Measurements from ENCODE around the gene BTNL3.
"Not testable (repeated sequence)": the region's sequence is repeated elsewhere in the genome, so short reads cannot be mapped to it uniquely, and the experiment has no call there.

The BTNL3 gene

GRCh38 chr5:180982008-180982741 is 6.5 kb upstream of the BTNL3 start:
- Histone ChIP-seq H3K36me3 (ENCODE audit: insufficient read depth, low read length) (no peaks in the 10 kb centered on the region), H3K4me2 (ENCODE audit: low read length) (no peak overlapping the region), H3K9ac (ENCODE audit: low read depth, low read length) (no peak overlapping the region), H3K9me3 (replicated peaks; ENCODE audit: low read length) (no peaks in the 10 kb centered on the region), H3K4me3 (ENCODE audit: low read length) (no peak overlapping the region), H3K4me1 (ENCODE audit: control insufficient read depth, insufficient read depth, low read length) (no peaks in the 10 kb centered on the region), H3K27me3 (ENCODE audit: control insufficient read depth, insufficient read depth, low read length) (no peaks in the 10 kb centered on the region)

- Histone ChIP-seq H3K4me1 (ENCODE audit: control insufficient read depth, insufficient read depth, low read length) (no peaks in the 10 kb centered on the region), H3K9ac (ENCODE audit: low read depth, low read length) (no peak overlapping the region), H3K36me3 (ENCODE audit: insufficient read depth, low read length) (no peaks in the 10 kb centered on the region), H3K4me2 (ENCODE audit: low read length) (no peak overlapping the region), H3K27me3 (ENCODE audit: control insufficient read depth, insufficient read depth, low read length) (no peaks in the 10 kb centered on the region), H3K9me3 (replicated peaks; ENCODE audit: low read length) (no peaks in the 10 kb centered on the region), H3K4me3 (ENCODE audit: low read length) (no peak overlapping the region)
Observed at GRCh38 chr5:180988016-180988415, 630 bp upstream of the BTNL3 start.

GRCh38 chr5:180990086-180990881 is 1.6 kb downstream of the BTNL3 start:
- Histone ChIP-seq H3K9me3 (replicated peaks; ENCODE audit: low read length) (no peaks in the 10 kb centered on the region), H3K4me1 (ENCODE audit: control insufficient read depth, insufficient read depth, low read length) (no peaks in the 10 kb centered on the region), H3K4me3 (ENCODE audit: low read length) (no peak overlapping the region), H3K36me3 (ENCODE audit: insufficient read depth, low read length) (no peaks in the 10 kb centered on the region), H3K9ac (ENCODE audit: low read depth, low read length) (no peak overlapping the region), H3K27me3 (ENCODE audit: control insufficient read depth, insufficient read depth, low read length) (no peaks in the 10 kb centered on the region), H3K4me2 (ENCODE audit: low read length) (no peak overlapping the region)

GRCh38 chr5:180990882-180991242 is 2.2 kb downstream of the BTNL3 start:
- Histone ChIP-seq H3K9me3 (replicated peaks; ENCODE audit: low read length) (no peaks in the 10 kb centered on the region), H3K4me2 (ENCODE audit: low read length) (no peak overlapping the region), H3K36me3 (ENCODE audit: insufficient read depth, low read length) (no peaks in the 10 kb centered on the region), H3K4me1 (ENCODE audit: control insufficient read depth, insufficient read depth, low read length) (no peaks in the 10 kb centered on the region), H3K9ac (ENCODE audit: low read depth, low read length) (no peak overlapping the region), H3K27me3 (ENCODE audit: control insufficient read depth, insufficient read depth, low read length) (no peaks in the 10 kb centered on the region), H3K4me3 (ENCODE audit: low read length) (no peak overlapping the region)

- H3K9me3 ChIP-seq (replicated peaks; ENCODE audit: low read length), result no peaks in the 10 kb centered on the region
- no peaks in the 10 kb centered on the region for H3K27me3 ChIP-seq (ENCODE audit: control insufficient read depth, insufficient read depth, low read length)
- no peak overlapping the region for H3K4me3 ChIP-seq (ENCODE audit: low read length)
- H3K9ac ChIP-seq (ENCODE audit: low read depth, low read length), result no peak overlapping the region
- H3K36me3 ChIP-seq (ENCODE audit: insufficient read depth, low read length), result no peaks in the 10 kb centered on the region
- H3K4me2 ChIP-seq (ENCODE audit: low read length), result no peak overlapping the region
- no peaks in the 10 kb centered on the region for H3K4me1 ChIP-seq (ENCODE audit: control insufficient read depth, insufficient read depth, low read length)
Observed at GRCh38 chr5:181001947-181002346, 13.3 kb downstream of the BTNL3 start.

- Histone ChIP-seq H3K27me3 (ENCODE audit: control insufficient read depth, insufficient read depth, low read length) (no peaks in the 10 kb centered on the region), H3K4me1 (ENCODE audit: control insufficient read depth, insufficient read depth, low read length) (no peaks in the 10 kb centered on the region), H3K9me3 (replicated peaks; ENCODE audit: low read length) (no peaks in the 10 kb centered on the region), H3K4me3 (ENCODE audit: low read length) (no peak overlapping the region), H3K4me2 (ENCODE audit: low read length) (no peak overlapping the region), H3K36me3 (ENCODE audit: insufficient read depth, low read length) (no peaks in the 10 kb centered on the region), H3K9ac (ENCODE audit: low read depth, low read length) (no peak overlapping the region)
Observed at GRCh38 chr5:181005791-181006190, 17.1 kb downstream of the BTNL3 start.

GRCh38 chr5:181008136-181008535 is 19.5 kb downstream of the BTNL3 start:
- no peaks in the 10 kb centered on the region for H3K27me3 ChIP-seq (ENCODE audit: control insufficient read depth, insufficient read depth, low read length)
- H3K4me1 ChIP-seq (ENCODE audit: control insufficient read depth, insufficient read depth, low read length), result no peaks in the 10 kb centered on the region
- H3K4me2 ChIP-seq (ENCODE audit: low read length), result no peak overlapping the region
- H3K4me3 ChIP-seq (ENCODE audit: low read length), result no peak overlapping the region
- no peaks in the 10 kb centered on the region for H3K36me3 ChIP-seq (ENCODE audit: insufficient read depth, low read length)
- H3K9ac ChIP-seq (ENCODE audit: low read depth, low read length), result no peak overlapping the region
- H3K9me3 ChIP-seq (replicated peaks; ENCODE audit: low read length), result no peaks in the 10 kb centered on the region

- H3K9ac ChIP-seq (ENCODE audit: low read depth, low read length); H3K4me3 ChIP-seq (ENCODE audit: low read length); H3K9me3 ChIP-seq (replicated peaks; ENCODE audit: low read length); H3K4me2 ChIP-seq (ENCODE audit: low read length); H3K4me1 ChIP-seq (ENCODE audit: control insufficient read depth, insufficient read depth, low read length); H3K36me3 ChIP-seq (ENCODE audit: insufficient read depth, low read length); H3K27me3 ChIP-seq (ENCODE audit: control insufficient read depth, insufficient read depth, low read length): not testable (repeated sequence)
Observed at GRCh38 chr5:181010018-181010417, 21.4 kb downstream of the BTNL3 start.

- not testable (repeated sequence) for H3K4me2 ChIP-seq (ENCODE audit: low read length); H3K9me3 ChIP-seq (replicated peaks; ENCODE audit: low read length); H3K4me3 ChIP-seq (ENCODE audit: low read length); H3K9ac ChIP-seq (ENCODE audit: low read depth, low read length); H3K27me3 ChIP-seq (ENCODE audit: control insufficient read depth, insufficient read depth, low read length); H3K36me3 ChIP-seq (ENCODE audit: insufficient read depth, low read length); H3K4me1 ChIP-seq (ENCODE audit: control insufficient read depth, insufficient read depth, low read length)
Observed at GRCh38 chr5:181014654-181015053, 26.0 kb downstream of the BTNL3 start.

GRCh38 chr5:181017448-181017847 is 28.8 kb downstream of the BTNL3 start:
- not testable (repeated sequence) for H3K4me1 ChIP-seq (ENCODE audit: control insufficient read depth, insufficient read depth, low read length); H3K9ac ChIP-seq (ENCODE audit: low read depth, low read length); H3K36me3 ChIP-seq (ENCODE audit: insufficient read depth, low read length); H3K9me3 ChIP-seq (replicated peaks; ENCODE audit: low read length); H3K4me2 ChIP-seq (ENCODE audit: low read length); H3K4me3 ChIP-seq (ENCODE audit: low read length); H3K27me3 ChIP-seq (ENCODE audit: control insufficient read depth, insufficient read depth, low read length)

GRCh38 chr5:181020688-181021087 is 32.0 kb downstream of the BTNL3 start:
- Histone ChIP-seq H3K4me2 (ENCODE audit: low read length) (no peak overlapping the region), H3K4me1 (ENCODE audit: control insufficient read depth, insufficient read depth, low read length) (no peaks in the 10 kb centered on the region), H3K9ac (ENCODE audit: low read depth, low read length) (no peak overlapping the region), H3K27me3 (ENCODE audit: control insufficient read depth, insufficient read depth, low read length) (no peaks in the 10 kb centered on the region), H3K9me3 (replicated peaks; ENCODE audit: low read length) (no peaks in the 10 kb centered on the region), H3K4me3 (ENCODE audit: low read length) (no peak overlapping the region), H3K36me3 (ENCODE audit: insufficient read depth, low read length) (no peaks in the 10 kb centered on the region)
